Measurements from ENCODE around the gene DNAJC4. TPM values are rescaled to one million over a fixed set of nuclear protein-coding genes. Genes with fewer than 3 reads are reported as not detected.

DNAJC4 gene
- total RNA-seq, 1 experiment from 2014 or later: 24.2 TPM

DNA sequence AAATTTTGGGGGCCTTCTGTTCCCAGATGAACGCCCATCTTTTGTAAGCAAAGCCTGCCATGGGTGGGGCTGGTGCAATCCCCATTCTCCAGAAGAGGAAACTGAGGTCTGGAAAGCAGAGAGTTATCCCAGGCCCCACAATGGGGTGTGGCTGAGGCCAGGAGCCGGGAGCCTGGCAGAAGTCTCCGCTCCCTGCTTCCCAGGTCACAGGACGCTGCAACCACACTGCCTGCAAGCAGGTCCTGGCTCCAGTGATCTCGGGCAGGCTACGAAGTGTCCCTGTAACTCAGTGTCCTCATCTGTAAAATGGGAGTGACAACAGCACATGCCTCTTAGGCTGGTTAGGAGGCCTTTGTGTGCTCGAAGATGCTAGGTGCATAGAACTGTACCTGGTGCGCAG is 22.7 kb downstream of the DNAJC4 start:
- H3K27ac ChIP-seq (ENCODE audit: insufficient read length, low read depth, low read length): no peak overlapping the region
- no peak overlapping the region for H2BK5ac ChIP-seq (ENCODE audit: insufficient read length, low read length)
- no peak for DNase-seq
- no peaks in the 10 kb centered on the region for H3K9me3 ChIP-seq (ENCODE audit: control insufficient read depth, low read depth, low read length)
- peaks cover 16% of the 10 kb centered on the region for H3K23me2 ChIP-seq (ENCODE audit: insufficient read length, low read depth, low read length, poor library complexity, severe bottlenecking)
- H3K23ac ChIP-seq (ENCODE audit: insufficient read length, low read depth, low read length): no peak overlapping the region
- no peak overlapping the region for H4K91ac ChIP-seq (ENCODE audit: insufficient read length, low read depth, low read length)
- TF ChIP-seq, protein P1, sequence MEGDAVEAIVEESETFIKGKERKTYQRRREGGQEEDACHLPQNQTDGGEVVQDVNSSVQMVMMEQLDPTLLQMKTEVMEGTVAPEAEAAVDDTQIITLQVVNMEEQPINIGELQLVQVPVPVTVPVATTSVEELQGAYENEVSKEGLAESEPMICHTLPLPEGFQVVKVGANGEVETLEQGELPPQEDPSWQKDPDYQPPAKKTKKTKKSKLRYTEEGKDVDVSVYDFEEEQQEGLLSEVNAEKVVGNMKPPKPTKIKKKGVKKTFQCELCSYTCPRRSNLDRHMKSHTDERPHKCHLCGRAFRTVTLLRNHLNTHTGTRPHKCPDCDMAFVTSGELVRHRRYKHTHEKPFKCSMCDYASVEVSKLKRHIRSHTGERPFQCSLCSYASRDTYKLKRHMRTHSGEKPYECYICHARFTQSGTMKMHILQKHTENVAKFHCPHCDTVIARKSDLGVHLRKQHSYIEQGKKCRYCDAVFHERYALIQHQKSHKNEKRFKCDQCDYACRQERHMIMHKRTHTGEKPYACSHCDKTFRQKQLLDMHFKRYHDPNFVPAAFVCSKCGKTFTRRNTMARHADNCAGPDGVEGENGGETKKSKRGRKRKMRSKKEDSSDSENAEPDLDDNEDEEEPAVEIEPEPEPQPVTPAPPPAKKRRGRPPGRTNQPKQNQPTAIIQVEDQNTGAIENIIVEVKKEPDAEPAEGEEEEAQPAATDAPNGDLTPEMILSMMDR (conservative IDR thresholded peaks at IDR 0.05): no peak
- no peaks in the 10 kb centered on the region for H3K27me3 ChIP-seq (ENCODE audit: insufficient read depth, low read length)
- no peak overlapping the region for H3T11ph ChIP-seq (ENCODE audit: low read length)
- no peak overlapping the region for H2BK12ac ChIP-seq (ENCODE audit: insufficient read length, low read depth, low read length)
- no CpG with 5 or more reads among the region's 8 CpGs for WGBS (ENCODE audit: extremely low coverage, insufficient read length, low lambda C conversion rate)
- no peaks in the 10 kb centered on the region for H3K9me3 Mint-ChIP-seq
- no peak overlapping the region for H2AFZ ChIP-seq (ENCODE audit: low read length)
- H3K4ac ChIP-seq (ENCODE audit: low read depth, low read length): no peak overlapping the region
- no peak overlapping the region for H4K8ac ChIP-seq (replicated peaks; ENCODE audit: insufficient read length, low read depth, low read length)
- no peak overlapping the region for H2BK120ac ChIP-seq (ENCODE audit: low read depth, low read length, poor library complexity, severe bottlenecking)
- H3K4me3 Mint-ChIP-seq: peak overlapping the region; percentile 85 to 98
- H2AK5ac ChIP-seq (ENCODE audit: insufficient read length, low read length): no peak overlapping the region
- H3K79me1 ChIP-seq (ENCODE audit: insufficient read depth, low read depth, low read length, poor library complexity, severe bottlenecking): peaks cover 3% of the 10 kb centered on the region
- H3K27ac Mint-ChIP-seq: no peak overlapping the region
- no peak overlapping the region for H2BK15ac ChIP-seq (ENCODE audit: low read depth, low read length)
- no peak overlapping the region for H3K14ac ChIP-seq (ENCODE audit: insufficient read depth, low read length)
- no peak overlapping the region for H3K9ac ChIP-seq (ENCODE audit: extremely low read depth, insufficient read length, low read length)
- H3K27me3 Mint-ChIP-seq (ENCODE audit: low read depth): no peaks in the 10 kb centered on the region
- H3K79me2 ChIP-seq (ENCODE audit: insufficient read depth, low read length): no peaks in the 10 kb centered on the region; the same call in 1 of the 2 replicates
- H3K56ac ChIP-seq (ENCODE audit: insufficient read length, low read depth, low read length): no peak overlapping the region
- no peaks in the 10 kb centered on the region for H4K20me1 ChIP-seq (ENCODE audit: control insufficient read depth, insufficient read depth, insufficient read length)
- peak overlapping the region; percentile 19 for H3K4me2 ChIP-seq (ENCODE audit: insufficient read depth, insufficient read length, low read length)
- no peak overlapping the region for H2BK20ac ChIP-seq (ENCODE audit: low read depth, low read length, poor library complexity, severe bottlenecking)
- H3K36me3 Mint-ChIP-seq (ENCODE audit: insufficient read depth in 1 of 3, low read depth in 3 of 3): peaks cover 20 to 39% (median 32%) of the 10 kb centered on the region in 3 experiments; a peak in 6 of 7 replicates
- H3K18ac ChIP-seq (ENCODE audit: insufficient read length, low read depth, low read length): no peak overlapping the region
- peaks cover 9% of the 10 kb centered on the region; the same call in 1 of the 2 replicates for H3K4me1 ChIP-seq (ENCODE audit: insufficient read depth, low read length)
- H3K4me1 Mint-ChIP-seq: peaks cover 30 to 40% of the 10 kb centered on the region in 2 experiments
- no peak overlapping the region for H4K5ac ChIP-seq (ENCODE audit: insufficient read length, low read depth, low read length)

Data from H9 (cell line).